GM21367 (cell line): Measurements from ENCODE around the gene NFYC.

ENCODE experiments used
- ATAC-seq: cut with Tn5 transposase; IDR thresholded peaks from one replicate; pipeline ENCODE4 v1.9.1; 2021; ENCODE audit not compliant: unreplicated experiment

Gene NFYC

DNA sequence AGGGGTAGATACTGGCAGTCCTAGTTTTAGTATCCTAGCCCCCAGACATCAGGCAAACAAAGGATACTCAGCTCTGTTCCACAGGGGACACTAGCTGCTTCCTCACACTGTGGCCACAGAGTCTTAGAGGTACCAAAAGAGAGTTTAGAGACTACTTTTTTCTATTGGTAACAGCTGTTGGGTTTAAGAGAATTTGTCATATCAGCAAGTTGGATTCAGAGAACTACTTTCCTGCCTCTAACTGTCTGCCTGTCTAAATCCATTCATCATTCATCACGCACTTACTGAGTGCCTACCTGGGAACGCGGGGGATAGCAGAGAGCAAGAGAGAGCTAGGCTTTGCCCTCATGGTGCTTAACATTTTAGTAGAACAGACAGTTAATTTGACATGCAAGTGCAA is 65.0 kb downstream of the NFYC start:
- no peak for ATAC-seq

DNA sequence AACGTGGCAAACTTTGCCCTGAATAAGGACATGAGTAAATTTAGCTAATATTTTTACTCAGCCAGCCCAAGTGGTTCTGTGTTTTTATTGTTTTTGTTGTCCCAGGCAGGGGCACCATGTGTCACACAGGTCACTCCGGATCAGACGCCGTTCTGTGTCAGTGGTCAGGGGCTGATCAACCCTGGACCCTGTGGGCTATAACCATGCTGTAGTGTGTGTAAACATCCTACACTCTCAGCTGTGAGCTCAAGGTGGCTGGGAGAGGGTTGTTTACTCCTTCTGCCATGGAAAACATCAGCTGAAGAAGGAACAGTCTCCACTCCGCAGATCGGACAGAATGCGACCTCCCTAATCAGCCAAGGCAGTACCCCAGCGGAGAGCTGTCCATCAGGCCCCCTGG is 65.6 kb downstream of the NFYC start:
- ATAC-seq: no peak

DNA sequence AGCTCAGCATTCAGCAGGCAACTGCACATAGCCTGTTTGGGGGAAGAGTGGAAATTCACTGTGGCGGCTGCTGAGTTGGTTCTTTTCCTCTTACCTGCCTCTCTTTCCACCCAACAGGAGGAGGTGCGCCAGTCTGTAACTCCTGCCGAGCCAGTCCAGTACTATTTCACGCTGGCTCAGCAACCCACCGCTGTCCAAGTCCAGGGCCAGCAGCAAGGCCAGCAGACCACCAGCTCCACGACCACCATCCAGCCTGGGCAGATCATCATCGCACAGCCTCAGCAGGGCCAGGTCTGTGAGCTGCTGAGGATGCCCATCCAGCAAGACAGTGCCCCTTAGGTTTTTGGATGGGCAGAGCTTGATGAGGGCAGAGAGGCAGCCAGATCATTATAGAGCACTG is 66.5 kb downstream of the NFYC start:
- ATAC-seq: no peak

DNA sequence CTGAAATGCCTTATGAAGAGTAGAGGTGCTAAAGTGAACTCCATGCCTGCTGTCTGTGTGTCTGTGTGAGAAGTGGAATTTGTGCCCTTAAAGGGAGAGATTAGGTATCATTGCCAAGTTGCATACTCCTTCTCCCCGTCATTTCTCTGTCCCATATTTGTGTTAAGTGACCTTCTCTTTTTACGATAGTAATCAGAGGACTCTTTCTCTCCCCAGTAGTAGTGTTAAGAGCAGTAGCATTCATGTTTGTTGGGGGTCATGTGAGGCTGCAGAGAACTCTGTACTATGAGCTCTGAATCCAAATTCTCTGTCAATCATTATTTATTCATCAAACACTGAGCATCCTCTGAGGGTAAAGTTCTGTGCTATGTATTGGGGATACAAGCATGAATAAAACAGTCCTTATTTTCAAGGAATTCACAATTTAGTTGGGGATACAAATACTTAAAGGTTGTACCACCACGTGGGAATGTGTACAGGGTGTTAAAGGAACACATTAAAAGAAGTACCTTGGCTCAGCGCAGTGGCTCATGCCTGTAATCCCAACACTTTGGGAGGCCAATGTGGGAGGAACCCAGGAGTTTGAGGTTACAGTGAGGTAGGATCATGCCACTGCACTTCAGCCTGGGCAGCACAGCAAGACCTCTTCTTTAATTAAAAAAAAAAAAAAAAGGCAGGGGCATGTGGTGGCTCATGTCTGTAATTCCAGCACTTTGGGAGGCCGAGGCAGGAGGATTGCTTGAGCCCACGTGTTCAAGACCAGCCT is 67.3 kb downstream of the NFYC start:
- no peak for ATAC-seq

DNA sequence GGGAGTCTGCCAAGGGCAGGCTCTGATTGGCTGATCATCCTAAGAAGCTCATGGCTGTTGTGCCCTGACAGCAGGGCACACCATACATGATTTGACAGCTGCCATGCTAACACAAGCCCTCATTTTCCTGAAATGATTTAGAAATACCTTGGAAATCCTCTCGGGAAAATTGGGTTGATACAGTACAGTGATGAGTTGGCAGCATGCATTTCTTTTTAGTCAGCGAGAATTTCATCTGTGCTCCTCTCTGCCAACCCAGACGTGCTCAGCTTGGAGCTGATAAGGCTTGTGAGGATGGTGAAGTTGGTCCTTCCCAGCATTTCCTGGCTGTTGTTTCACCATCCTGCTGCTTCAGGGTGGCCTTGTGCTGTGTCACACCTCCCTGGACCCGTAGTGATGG is 69.5 kb downstream of the NFYC start:
- ATAC-seq: no peak

DNA sequence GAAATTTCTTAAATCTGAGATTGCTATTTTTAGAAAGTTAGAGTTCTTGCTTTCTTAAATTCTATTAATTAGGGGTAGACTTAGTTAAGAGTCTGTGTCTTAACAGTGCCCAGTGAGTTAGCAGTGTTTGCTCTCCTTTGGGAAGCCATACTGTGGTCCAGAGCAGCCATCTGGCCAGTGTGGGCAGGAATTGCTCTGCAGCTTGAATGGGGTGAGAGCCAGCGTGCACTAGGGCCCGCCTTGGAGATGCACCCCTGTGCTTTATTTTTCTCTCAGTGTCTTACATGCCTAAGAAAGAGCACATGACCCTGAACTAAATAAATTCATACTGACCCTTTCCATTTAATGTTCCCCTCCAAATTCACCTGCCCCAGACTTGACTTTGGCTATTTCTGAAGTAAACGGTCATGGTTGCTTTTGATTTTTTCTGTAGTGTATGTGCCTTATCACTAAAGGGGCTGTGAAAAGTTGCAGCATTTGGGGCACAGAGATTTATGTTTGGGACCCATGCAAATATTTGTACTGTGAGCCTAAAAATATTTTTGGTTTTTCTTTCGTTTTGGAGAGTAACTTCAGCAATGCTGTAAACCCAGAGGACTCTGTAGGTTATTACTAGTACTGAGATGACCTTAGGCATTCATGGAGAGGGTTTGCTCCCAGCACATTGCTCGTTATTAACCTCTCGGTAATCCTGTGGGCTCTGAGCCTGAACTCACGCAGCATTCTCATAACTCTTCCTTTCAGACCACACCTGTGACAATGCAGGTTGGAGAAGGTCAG is 70.8 kb downstream of the NFYC start:
- ATAC-seq: no peak

DNA sequence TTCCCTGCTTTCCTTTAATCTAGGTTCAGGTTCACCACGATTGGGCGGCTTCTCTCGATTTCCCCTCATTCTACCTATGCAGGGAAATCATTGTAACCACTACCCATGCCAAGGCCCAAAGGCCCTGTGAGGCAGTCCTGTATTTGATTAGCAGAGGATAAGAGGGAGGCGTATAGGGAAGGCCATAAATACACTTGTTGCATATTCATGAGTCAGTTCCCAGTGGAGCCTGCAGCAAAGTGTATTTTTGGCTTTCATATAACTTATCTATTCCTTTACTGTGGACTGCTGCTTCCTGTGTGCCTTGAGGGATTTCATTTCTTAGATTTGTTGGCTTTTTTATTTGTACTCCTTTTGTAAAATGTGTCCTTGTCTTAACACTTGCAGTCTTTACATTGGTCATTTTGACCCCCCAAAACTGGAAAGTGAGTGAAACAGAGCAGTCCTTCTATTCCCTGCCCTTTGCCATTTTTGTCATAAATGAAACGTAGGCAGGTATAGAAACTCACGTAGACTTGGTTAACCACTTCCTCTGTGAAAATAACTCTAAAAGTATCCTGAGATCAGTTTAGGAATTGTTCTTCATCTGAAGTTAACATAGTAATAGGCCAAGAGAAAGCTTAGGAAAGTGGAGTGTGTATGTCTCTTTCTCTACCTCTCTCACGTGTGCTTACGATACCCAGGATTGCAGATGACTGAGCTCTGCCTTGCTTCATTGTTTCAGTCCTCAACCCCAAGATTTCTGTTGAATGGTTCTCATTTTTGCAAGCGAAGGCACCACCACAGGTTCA is 72.4 kb downstream of the NFYC start:
- ATAC-seq: no peak

DNA sequence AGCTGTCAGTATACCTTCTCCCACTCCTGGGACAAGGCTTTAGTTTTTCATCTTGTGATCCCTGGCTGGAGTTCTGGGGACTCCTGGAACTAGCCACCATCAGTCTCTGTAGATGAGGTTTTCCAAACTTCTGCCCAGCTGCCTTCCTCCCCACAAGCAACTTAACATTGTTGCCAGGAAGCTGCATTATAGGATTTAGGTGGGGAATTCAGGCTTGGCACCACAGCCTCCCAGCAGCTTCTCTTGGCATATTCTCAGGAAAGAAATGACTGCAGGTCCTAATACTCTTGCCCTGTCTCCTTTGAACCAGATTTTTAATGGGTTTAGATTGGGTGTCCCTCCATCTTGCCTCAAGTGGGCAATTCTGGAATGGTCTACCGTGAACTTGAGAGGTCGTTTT is 73.5 kb downstream of the NFYC start:
- ATAC-seq: no peak

DNA sequence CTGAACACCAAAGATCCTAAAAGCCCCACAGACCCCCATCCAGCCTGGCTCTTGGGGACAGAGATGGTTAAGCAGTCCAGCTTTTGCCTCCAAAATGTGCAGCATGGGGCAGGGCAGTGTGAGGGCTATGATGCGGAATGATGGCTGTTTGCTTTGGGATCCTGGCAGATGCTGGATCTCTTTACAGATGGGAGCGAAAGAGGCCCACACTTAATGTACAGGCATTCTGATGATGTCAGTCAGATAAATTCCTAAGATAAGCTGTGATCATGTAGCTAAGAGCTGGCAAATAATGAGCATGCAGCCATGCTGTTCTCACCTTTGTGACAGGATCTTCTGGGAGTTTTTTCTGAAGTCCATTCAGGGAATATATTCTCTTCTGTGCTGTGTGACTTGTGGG is 74.5 kb downstream of the NFYC start:
- ATAC-seq: no peak

DNA sequence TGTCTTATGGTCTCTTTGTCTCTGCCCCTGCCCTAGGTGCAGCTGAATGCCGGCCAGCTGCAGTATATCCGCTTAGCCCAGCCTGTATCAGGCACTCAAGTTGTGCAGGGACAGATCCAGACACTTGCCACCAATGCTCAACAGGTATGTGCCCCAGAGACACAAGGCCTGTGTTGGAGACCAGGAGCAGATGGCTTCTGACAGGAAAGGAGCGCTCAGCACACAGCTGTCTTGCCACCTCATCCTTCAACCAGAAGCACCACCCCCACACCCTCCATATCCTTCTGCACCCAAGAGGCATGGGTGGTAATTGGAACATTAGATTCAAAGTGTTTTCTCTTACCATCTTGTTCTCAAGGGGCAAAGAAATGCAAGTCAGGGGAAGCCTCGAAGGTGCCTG is 75.1 kb downstream of the NFYC start:
- no peak for ATAC-seq

DNA sequence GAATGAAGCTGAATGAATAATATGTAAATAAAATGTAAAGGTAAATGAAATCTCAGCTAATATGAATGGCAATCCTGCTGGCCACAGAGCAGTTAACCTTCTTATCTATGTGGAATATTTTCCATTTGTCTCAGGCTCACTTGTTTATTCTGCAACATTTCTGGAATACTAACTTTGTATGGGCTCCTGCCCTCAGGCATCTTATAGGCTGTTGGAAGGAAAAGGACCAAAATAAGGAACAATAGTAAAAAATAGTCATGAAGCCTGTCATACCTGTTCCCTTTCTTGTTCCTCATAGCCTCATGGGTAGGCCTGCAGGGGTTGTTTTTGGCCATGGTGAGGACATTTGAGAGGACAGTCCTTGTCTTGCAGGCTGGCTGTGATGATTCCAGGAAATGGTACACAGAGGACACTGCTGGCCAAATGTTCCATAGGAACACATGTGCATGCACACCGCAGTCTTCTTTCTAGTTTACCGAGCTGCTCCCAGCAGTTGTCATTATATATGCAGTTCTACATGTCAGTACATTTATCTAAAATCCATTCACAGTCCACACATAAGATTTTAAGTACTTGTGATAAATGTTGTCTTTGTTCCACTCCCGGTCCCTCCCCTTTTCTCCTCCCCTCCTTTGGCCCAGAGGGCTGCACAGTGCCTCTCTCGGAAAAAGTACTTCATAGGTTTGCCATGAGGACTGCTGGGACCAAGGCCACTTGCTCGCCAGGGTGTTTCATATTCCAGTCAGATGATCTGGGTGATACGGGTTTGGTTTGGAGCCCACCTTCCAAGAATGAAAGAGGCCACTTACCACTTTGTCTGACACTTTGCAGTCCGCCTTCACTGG is 76.9 kb downstream of the NFYC start:
- ATAC-seq: no peak

DNA sequence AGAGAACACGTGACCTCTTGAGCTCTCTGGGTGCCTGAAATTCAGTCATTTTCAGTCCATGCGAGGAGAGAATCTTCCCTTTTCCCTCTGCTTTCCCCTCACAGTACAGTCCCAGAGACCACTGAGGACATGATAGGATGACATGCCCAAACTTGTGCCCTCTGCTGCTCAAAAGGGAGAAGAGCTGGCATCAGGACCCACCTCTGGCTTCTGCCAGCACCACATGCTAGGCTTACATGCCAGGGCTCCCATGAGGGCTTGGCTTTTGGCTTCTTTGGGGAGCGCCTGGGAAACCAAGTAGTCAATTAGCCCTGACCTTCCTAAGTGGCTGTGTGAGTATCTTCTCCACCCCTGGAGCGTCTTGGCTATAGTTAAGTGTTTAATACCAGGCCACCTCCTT is 78.3 kb downstream of the NFYC start:
- ATAC-seq: no peak

DNA sequence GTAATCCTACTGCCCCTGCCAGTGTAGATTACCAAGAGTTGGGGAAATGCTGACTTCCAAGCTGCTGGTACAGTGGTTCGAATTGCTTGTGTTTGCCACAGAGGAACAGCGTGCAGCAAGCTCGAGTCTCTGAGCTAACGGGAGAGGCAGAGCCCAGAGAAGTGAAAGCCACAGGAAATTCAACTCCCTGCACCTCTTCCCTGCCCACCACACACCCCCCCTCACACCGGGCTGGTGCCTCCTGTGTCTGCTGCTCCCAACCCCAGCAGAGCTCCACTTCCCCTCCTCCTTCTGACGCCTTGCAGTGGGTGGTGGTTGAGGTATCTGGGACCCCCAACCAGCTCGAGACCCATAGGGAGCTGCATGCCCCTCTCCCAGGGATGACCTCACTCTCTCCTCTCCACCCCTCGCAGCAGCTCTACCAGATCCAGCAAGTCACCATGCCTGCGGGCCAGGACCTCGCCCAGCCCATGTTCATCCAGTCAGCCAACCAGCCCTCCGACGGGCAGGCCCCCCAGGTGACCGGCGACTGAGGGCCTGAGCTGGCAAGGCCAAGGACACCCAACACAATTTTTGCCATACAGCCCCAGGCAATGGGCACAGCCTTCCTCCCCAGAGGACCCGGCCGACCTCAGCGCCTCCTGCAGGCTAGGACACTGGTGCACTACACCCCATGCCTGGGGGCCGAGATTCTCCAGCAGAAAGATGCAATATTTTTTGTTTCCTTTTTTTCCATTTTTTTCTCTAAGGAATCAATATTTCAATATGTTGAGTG is 79.0 kb downstream of the NFYC start:
- no peak for ATAC-seq

DNA sequence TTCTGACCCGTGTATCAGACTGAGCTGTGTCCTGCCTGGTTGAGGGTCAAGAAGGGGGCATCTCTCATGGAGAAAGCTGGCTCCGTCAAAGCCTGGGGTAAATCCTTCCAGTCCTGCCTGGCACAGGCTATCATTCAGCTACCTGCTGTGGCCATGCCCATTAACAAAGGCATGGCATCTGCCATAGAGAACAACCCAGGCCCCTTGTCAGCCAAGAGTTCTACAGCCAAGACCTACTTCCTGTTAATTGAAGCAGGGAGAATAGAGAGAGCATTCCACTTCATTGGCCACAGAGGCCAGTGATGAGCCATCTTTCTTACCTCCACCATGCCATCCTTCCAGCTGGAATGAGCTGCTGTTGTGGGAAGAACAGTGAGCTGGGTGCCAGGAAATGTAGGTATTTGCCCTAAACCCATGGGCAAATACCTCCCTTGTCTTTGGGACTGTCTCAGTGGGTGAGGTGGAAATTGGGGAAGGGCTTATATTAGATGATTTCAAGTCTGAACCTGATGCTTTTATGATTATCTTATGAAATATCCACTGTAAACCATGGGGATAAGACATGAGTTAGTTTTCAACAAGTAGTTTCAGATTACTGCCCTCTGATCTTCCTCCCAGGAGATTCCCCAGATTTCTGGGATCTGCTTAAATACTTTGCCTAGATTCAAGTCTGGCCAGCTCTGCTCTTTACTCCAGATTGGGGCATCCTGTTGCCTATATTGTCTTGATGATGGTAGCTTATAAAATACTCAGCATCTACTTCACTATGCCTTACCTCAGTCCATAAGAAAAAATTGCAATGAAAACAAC is 80.8 kb downstream of the NFYC start:
- ATAC-seq: no peak

DNA sequence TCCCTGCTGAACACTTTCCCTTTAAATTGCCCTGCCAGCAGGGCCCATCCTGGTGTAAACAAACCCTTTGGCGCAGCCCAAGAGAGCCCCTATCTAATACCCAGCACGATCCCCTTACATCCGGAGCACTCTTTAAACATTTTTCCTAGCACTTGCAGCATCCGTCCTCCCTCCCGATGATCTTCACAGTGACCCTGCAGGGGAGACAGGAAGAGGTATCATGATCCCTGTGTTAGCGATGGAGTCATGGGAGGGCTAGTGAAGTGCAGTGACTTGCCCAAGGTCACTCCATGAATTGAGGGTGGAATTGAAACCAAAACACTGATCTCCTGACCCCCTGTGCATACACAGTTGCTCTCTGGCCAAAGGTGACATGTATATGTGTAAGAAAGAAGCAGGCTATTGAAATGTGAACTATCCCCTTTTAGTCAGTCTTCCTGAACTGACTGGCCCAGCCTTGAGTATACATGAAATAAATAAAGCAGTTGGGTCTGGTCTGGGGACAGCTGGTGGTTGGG is 82.3 kb downstream of the NFYC start:
- no peak for ATAC-seq

DNA sequence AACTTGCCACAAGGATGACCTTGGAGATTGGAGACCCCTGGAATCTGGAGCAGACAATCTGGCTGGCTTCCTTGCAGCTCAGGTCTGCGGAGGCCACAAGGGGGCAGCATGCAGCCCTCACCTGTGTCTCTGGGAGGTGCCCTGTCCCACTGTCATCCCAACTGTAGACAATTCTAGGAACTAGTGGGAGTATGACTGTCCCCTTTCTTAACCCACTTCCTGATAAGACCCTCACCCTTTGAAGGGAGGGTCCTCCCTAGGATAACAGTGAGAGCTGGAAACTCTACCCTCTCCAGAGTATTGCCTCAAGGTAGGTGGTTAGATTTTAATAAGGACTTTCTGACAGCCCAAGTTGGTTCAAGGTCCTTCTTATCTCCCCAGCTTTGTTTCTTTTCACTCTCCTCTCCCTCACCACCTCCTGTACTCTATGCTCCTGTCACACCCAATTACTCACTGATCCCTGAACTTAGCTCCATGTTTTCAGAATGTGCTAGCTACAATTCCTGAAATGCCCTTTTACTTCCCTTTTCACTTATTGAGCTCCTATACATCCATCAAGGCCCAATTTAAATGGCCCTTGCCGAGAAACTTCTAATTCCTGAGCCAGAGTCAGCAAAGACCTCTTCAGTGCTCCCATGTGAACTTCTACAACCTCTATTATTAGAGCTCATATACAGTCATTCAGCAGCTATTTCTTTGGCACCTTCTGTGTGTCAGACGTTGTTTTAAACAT is 82.9 kb downstream of the NFYC start:
- ATAC-seq: no peak

DNA sequence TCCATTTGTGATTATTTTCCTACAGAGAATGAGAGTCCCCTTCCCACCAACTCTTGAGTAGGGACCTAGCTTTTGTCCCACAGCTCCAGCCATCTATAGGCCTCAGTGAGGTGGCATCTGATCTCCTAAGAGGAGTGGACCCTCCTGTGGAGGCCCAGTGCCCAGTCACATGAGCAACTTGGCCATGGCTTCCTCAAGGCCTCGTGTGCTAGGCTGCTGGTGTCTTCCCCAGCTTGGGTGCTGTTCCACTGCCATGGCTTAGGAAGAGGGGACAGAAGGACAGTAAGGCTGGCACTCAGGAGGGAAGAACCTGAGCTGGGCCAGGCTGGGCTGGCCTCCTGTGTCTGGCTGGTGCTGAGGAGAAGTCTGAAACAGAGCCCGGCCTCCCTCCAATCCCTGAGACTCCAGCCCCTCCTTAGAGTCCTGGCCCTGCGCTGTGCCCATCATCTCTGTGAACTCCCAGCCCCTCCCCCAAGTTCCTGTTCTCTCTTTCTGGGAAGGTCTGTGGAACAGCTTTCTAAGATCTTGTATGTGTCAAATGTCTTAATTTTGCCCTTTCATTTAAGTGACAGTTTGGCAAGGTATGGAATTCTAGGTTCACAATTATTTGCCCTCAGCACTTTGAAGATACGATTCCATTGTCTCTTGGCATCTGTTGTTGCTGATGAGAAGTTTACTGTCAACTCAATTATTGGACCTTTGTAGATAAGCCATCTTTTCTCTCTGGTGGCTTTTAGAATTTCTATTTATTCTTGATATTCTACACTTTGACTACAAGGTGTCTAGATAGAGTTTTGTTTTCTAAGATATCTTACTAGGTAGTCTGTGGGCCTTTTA is 85.0 kb downstream of the NFYC start:
- ATAC-seq: no peak
